H1 (cell line): Measurements from ENCODE around the gene MACROD2.

Experiments used
- ATF3 ChIP-seq: IDR thresholded peaks from 2 replicates; pipeline ENCODE4 v1.6.1; 2011; ENCODE audit warnings: low read depth, mild to moderate bottlenecking, low read length; ENCODE audit not compliant: insufficient read depth
- BACH1 ChIP-seq: IDR thresholded peaks from 2 replicates; pipeline ENCODE4 v1.6.1; 2012; ENCODE audit warnings: low read length, improper control_type of control experiment
- CBX5 ChIP-seq: fragments of 300-800, 300-1000 bp; sonication (generic); IDR thresholded peaks from 2 replicates; pipeline ENCODE4 v1.7.1; 2016; ENCODE audit warnings: antibody characterized with exemption, low read length, low read depth
- CBX8 ChIP-seq: fragments of 300-800, 300-1000 bp; sonication (generic); IDR thresholded peaks from 2 replicates; pipeline ENCODE4 v1.7.1; 2016; ENCODE audit warnings: low read depth, low read length, borderline replicate concordance
- CHD2 ChIP-seq: IDR thresholded peaks from 2 replicates; pipeline ENCODE4 v1.6.1; 2012; ENCODE audit warnings: low read length, improper control_type of control experiment
- EZH2 ChIP-seq: fragments of 200-600 bp; sonication (generic); IDR thresholded peaks from 2 replicates; pipeline ENCODE4 v1.7.1; 2012; ENCODE audit warnings: low read depth, mild to moderate bottlenecking, moderate library complexity, low read length, inconsistent platforms; ENCODE audit not compliant: severe bottlenecking
- HDAC2 ChIP-seq, 2 experiments: fragments of 300-600 bp in 1 of 2; sonication (generic) in 1 of 2; IDR thresholded peaks; 2 replicates each; pipeline ENCODE4 v1.6.1; 2011 to 2012; ENCODE audit warnings: low read depth in 2 of 2, low read length in 2 of 2, mild to moderate bottlenecking in 2 of 2, moderate library complexity in 2 of 2, borderline replicate concordance in 1 of 2, inconsistent platforms in 1 of 2
- HDAC6 ChIP-seq: IDR thresholded peaks from one replicate; pipeline ENCODE4 v1.7.1; 2012; ENCODE audit warnings: low read depth, mild to moderate bottlenecking, inconsistent platforms, low read length, moderate library complexity
- POLR2A ChIP-seq, 2 experiments: IDR thresholded peaks; 1 replicate in 1 of 2; 2 replicates in 1 of 2; pipeline ENCODE4 v1.6.1; 2011; ENCODE audit warnings: low read depth in 2 of 2, low read length in 2 of 2, mild to moderate bottlenecking in 2 of 2; ENCODE audit errors: control extremely low read depth in 1 of 2
- POLR2AphosphoS5 ChIP-seq: IDR thresholded peaks from 2 replicates; pipeline ENCODE4 v1.6.1; 2011; ENCODE audit warnings: low read depth, low read length
- RAD21 ChIP-seq, 2 experiments: IDR thresholded peaks in 1 of 2; conservative IDR thresholded peaks in 1 of 2; 2 replicates each; pipeline ENCODE4 v1.6.1; 2011; ENCODE audit warnings: low read depth in 2 of 2, low read length in 2 of 2, improper control_type of control experiment in 1 of 2, inconsistent platforms in 1 of 2, mild to moderate bottlenecking in 1 of 2, moderate library complexity in 1 of 2
- SAP30 ChIP-seq: fragments of 300-600 bp; sonication (generic); IDR thresholded peaks from 2 replicates; pipeline ENCODE4 v1.7.1; 2012; ENCODE audit warnings: low read length, moderate library complexity, mild to moderate bottlenecking, inconsistent platforms; ENCODE audit not compliant: insufficient read depth, insufficient replicate concordance
- SRF ChIP-seq: IDR thresholded peaks from 2 replicates; pipeline ENCODE4 v1.6.1; 2011; ENCODE audit warnings: mild to moderate bottlenecking, low read depth, low read length, moderate library complexity
- TF ChIP-seq, protein P1 (sequence below), 3 experiments: IDR thresholded peaks; 1 replicate in 2 of 3; 2 replicates in 1 of 3; pipeline versions ENCODE4 v1.5.1 to v1.6.1; 2011; ENCODE audit warnings: low read length in 3 of 3, mild to moderate bottlenecking in 3 of 3, inconsistent platforms in 2 of 3, low read depth in 1 of 3, moderate library complexity in 1 of 3; ENCODE audit not compliant: insufficient read depth in 1 of 3; ENCODE audit errors: control extremely low read depth in 1 of 3

DNA sequence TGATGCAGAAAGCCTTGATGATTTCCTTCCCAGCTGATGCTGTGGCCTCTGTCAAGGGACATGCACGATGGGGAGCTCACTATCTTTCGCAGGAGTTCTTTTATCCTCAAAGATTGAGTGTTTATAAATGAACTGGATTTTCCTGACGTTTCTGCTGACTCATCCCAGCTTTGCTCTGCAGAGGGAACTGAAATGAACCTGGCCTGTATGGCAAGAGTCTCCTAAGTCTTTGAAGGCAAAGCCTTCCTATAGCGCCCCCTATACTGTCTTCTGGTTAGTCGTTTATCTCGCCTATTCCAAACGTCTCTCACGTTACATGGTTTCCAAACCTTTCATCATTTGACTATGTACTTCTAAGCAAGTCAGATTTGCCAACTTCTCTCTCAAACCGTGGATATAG lies 2012.6 kb downstream of the MACROD2 start:
- TF ChIP-seq, protein P1, sequence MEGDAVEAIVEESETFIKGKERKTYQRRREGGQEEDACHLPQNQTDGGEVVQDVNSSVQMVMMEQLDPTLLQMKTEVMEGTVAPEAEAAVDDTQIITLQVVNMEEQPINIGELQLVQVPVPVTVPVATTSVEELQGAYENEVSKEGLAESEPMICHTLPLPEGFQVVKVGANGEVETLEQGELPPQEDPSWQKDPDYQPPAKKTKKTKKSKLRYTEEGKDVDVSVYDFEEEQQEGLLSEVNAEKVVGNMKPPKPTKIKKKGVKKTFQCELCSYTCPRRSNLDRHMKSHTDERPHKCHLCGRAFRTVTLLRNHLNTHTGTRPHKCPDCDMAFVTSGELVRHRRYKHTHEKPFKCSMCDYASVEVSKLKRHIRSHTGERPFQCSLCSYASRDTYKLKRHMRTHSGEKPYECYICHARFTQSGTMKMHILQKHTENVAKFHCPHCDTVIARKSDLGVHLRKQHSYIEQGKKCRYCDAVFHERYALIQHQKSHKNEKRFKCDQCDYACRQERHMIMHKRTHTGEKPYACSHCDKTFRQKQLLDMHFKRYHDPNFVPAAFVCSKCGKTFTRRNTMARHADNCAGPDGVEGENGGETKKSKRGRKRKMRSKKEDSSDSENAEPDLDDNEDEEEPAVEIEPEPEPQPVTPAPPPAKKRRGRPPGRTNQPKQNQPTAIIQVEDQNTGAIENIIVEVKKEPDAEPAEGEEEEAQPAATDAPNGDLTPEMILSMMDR (IDR thresholded peaks at IDR 0.05; ENCODE audit: control extremely low read depth in 1 of 3, insufficient read depth in 1 of 3, low read depth in 1 of 3, low read length in 3 of 3), result peak in 2 of 3 experiments; percentile 34 to 40; a peak in 2 of 4 replicates
- no peak for TF ChIP-seq CBX8
- no peak for TF ChIP-seq POLR2AphosphoS5
- TF ChIP-seq POLR2A (IDR thresholded peaks at IDR 0.05; ENCODE audit: control extremely low read depth in 1 of 2, low read depth in 2 of 2, low read length in 2 of 2), result no peak
- TF ChIP-seq CBX5, result no peak
- TF ChIP-seq ATF3, result no peak
- TF ChIP-seq HDAC2 (IDR thresholded peaks at IDR 0.05; ENCODE audit: borderline replicate concordance in 1 of 2, low read depth in 2 of 2, low read length in 2 of 2), result no peak
- no peak for TF ChIP-seq CHD2
- TF ChIP-seq SRF, result no peak
- TF ChIP-seq BACH1, result peak; percentile 81
- TF ChIP-seq EZH2, result no peak
- TF ChIP-seq RAD21 (IDR thresholded peaks at IDR 0.05 in 1 of 2, conservative IDR thresholded peaks at IDR 0.05 in 1 of 2; ENCODE audit: low read depth in 2 of 2, low read length in 2 of 2), result peak; percentile 14 to 53; a peak in 3 of 4 replicates
- TF ChIP-seq SAP30, result no peak
- no peak for TF ChIP-seq HDAC6
